HG03469 (cell line): ENCODE measurements around the gene APBA2.
"Not testable (repeated sequence)": the region's sequence is repeated elsewhere in the genome, so short reads cannot be mapped to it uniquely, and the experiment has no call there.

Source experiments
- ATAC-seq: cut with Tn5 transposase; IDR thresholded peaks from one replicate; pipeline ENCODE4 v1.9.1; 2021; ENCODE audit warnings: mild to moderate bottlenecking, moderate library complexity, moderate number of reproducible peaks; ENCODE audit not compliant: unreplicated experiment

Gene APBA2

DNA sequence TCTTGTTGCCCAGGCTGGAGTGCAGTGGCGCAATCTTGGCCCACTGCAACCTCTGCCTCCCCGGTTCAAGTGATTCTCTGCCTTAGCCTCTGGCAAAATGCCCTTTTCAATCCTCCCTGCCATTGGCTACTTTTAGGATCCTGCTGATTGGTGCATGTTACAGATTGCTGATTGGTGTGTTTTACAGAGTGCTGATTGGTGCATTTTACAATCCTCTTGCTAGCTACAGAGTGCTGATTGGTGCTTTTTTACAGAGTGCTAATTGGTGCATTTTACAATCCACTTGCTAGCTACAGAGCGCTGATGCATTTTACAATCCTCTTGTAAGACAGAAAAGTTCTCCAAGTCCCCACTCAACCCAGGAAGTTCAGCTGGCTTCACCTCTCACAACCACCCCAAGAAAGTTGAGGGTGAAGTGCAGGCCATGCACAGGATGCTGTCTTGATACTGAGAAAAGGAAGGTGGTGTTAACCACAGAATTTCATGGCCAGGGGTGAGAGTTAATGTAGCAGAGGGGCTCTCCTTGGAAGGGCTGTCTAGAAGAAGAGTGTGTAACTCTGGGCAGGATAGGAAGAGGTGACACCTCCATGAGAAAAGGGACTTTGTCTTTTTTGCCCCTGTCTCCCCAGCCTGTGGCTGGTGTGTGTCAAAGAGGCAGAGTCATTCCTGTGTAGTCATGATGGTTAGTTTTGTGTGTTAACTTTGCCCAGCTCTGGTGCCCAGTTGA is 145.9 kb downstream of the APBA2 start:
- no peak for ATAC-seq

DNA sequence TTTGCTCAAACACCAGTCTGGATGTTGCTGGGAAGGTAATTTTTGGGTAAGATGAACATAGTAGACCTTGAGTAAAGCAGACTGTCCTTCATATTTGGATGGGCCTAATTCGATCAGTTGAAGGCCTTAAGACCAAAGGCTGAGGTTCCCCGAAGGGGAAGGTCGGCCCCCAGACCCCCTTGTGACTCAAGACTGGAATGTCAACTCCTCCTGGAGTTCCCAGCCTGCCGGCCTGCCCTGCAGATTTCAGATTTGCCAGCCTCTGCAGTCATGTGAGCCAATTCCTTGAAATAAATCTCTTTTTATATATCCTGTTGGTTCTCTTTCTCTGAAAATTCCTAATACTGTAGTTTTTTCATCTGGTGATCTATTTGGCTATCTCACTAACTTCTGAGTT is 146.5 kb downstream of the APBA2 start:
- no peak for ATAC-seq

DNA sequence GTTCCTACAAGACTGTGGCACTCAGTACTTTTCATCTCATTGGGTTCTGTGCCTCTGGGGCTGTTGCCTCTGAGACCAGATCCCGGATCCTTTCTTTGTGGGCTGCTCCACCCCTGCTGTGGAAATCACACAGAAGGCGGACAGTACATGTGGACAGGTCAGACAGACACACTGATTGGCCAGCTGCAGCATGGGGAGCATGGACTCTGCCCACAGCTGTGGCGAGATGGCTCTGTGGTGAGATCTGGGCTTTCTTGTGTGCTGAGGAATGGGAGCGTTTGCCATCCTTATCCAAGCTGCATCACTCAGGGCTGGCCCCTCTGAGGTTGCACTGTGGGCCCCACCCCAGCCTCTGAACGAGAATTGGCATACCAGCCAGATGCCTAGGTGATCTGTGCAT is 147.0 kb downstream of the APBA2 start:
- ATAC-seq = no peak

DNA sequence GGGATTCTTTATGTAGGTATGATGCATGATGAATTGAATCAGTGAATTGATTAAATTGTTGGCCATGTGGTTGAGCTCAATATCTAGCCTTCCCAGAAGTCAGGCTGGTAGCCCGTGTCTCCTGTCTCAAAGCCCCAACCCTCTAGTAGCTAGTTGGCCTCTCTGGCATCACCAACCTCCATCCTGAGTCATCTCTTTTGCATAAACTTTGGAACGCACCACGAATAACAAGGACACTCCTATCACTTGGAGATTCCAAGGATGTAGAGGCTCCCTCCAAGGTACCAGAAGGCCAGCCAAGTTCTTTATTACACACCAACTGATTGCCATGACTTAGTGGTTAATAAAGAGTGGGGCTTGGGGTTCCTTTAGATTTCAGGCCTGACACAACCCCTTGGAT is 148.4 kb downstream of the APBA2 start:
- no peak for ATAC-seq

DNA sequence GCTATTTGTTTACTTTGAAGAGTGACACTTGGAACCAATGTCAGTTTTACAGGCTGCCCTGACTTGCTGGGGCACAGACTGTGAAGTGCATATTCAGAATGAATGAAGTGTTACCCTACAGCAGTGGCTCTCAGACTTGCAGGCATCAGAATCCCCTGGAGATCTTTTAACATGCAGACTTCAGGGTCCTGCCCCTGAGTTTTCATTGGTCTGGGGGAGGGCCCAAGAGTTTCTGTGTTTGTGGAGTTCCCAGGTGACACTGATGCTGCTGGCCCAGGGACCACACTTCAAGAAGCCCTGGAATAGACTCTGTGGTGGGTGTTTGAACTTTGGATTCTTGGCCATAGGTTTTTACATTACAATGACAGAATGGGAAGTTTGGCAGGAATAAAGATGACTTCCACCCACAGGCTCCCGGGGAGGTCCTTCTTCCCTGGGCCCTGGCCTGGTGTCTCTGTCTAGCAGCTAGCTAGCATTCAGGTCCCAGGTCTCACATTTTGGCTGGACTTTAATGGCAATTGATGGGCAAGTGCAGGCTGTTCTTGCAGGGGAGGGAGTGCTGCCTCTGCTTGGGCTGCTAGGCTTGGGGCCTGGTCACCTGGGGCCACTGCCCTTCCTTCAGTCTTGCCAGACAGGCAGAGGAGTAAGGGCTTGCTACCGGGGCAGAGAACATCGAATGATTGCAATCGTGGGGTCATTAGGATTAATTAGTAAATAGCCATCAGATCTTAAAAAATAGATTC is 149.0 kb downstream of the APBA2 start:
- no peak for ATAC-seq

DNA sequence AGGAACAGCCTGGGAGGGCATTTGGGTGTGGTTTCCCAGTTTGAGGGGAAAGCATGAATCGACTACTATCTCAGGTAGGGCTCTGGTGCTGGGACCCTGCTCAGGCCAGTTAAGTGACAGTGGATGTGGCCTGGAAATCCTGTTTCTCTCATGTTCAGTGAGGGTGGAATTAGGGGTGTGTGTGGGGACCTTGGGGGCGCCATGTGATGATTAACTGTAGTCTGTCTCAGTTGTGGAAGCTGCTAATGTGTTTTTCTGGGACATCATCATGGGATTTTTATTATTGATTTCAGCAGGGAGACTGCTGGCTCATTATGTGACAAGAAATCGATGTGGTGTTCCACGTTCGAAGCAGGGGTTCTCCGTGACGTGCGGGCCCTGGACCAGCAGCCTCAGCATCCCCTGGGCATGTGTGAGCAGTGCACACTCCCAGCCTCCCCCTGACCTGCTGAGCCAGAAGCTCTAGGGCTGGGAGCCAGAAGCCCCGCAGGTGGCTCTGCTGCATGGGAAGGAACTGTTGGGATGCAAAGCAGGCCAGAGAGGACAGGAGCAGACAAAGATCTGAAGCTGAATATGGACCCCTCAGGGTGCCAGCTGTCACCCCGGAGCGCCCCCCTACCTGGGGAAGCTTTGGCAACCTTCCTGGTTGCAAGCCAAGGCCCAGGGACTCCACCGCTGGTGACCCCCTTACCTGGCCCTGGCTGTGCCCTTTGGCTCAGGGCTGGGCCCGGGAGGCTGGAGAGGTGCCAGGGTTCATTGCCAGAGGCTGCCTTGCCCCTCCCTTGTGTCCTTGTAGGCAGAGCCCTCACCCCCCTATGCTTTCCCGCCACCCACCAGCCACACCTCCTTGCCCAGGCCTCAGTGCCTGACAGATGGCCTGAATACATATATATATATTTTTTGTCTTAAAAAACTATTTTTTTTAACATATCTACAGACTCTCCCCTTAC is 149.8 kb downstream of the APBA2 start:
- ATAC-seq = no peak

DNA sequence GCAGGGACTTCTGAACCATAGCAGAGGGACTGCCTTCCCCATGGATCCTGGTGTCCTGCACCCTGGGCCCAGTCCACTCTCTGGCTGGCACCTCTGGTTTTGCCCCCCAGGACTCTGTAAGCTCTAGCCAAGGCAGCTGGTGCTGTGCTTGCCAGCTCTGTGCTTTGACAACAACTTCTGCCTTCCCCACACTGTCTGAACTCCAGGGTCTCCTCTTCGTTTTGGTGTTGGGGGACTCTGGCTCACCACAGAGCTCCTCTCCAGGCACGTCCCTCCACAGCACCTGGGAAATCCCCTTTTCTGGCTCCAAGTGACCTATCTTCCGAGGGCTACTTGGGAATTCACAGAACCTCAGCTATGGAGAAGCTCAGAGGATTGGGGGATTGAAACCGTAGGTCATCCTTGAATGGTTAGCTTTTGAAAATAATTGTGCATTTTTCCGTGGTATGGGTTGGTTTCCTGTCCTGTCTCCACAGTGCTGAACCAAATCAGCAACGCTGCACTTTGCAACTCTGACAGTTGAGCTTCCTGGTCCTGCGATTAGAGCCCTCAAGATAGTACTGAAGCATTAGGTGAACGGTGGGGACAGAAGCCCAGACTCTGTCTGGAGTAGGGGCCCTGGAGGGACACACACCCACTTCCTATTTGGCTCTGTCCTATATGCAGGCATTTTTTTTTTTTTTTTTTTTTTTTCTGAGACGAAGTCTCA is 152.4 kb downstream of the APBA2 start:
- no peak for ATAC-seq

DNA sequence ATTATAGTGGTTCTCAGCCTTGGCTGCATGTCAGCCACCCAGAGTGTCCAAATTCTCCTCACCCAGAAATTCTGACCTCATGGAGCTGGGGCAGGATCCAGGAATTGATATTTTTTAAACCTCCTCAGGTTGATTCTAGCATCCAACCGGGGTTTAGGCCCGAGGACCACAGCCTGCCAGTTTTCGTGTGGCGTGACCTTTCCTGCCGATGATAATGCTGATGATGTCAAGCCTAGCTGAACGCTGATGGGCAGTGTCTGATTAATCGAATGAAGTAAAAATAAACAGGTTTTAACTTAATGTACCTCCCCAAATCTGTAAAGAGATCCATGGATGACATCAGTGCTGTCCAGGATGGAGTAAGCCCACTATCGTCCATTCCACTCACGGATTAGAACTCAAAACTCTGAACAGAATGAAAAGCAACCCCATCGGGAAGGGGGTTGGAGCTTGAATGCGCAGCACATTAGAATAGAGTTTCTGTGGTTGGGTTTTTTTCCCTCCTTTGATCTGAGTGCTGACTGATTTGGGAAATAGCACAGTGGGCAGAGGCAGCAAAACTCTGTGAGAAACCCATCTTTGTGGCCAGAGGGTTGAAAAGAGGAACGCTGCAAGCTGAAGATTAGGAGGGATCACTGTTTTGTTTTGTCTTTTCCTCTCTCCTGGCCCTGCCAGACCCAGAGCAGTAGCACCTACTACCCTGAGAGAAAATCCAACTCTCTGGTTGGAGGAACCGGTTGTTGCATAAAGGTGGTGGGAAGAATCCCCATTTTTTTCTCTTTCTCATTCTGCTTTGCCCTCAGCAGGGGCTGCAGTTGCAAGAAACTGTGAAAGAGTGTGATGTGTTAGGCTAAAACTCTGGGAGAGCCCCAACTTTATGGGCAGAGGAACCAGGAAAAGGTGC is 153.9 kb downstream of the APBA2 start:
- ATAC-seq = no peak

DNA sequence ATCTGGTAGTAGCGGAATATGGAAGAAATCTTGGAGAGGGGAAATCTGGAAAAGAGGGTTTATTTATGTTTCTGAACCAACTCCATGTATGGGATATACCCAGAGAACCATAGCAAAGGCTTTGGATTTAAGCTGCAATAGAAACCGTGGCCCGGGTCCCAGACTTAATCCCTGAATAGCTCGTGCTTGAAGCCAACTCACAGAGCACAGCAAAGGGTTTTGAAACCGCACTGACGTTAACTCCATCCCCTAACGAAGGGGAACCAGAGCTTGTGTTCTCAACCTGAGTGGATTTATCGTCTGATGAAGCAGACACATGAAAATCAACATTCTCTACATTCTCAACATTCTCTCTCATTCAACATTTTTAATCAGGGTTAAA is 154.6 kb downstream of the APBA2 start:
- no peak for ATAC-seq

DNA sequence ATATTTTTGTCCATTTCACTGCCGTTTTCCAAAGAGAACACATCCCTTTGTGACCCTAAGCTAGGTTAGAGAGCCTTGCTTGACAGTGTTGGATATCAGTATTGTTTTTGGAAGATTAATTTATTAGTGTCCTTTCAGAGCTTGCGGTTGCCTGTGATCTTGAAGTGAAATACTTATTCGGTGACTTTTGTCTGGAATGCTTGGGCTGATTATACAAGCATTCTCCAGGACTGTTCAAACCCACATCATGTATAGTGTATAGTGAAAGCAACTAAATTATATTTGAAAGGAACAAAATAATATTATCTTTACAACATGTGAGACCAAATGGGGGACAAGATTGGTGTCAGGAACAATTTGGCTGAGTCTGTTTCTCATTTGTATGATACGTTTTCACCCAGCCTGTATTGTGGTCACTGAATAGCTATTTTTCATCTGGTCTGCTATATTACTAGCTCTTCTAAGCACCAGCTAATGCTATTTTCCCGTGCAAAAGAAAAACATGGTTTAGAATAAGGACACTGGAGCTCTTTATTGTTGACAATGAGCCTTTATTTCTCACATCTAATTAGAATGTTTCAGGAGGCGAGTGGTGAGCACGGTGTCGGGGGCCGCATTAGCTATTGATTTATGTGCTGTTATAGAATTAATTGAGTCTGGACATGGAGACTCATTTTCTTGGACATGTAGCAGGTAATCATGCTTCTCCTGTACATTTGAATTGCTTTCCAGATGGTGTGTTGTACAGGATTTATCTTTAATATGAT is 158.1 kb downstream of the APBA2 start:
- ATAC-seq = no peak

DNA sequence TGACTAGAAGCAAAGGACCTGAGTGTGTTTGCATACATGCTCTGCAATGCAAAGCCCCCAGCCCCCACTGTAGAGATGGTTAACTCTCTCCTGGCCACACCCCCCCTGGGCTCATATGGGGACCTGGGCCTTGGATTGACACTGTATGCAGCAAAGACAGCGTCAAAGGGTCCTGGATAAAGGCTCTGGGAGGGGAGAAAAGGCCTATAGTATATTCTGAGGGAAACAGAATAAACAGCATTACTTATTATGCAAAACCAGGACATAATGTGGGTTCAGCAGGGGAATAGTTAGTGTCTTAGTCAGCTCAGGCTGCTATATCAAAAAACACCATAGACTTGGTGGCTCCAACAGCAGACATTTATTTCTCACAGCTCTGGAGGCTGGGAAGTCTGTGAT is 158.7 kb downstream of the APBA2 start:
- ATAC-seq = no peak

DNA sequence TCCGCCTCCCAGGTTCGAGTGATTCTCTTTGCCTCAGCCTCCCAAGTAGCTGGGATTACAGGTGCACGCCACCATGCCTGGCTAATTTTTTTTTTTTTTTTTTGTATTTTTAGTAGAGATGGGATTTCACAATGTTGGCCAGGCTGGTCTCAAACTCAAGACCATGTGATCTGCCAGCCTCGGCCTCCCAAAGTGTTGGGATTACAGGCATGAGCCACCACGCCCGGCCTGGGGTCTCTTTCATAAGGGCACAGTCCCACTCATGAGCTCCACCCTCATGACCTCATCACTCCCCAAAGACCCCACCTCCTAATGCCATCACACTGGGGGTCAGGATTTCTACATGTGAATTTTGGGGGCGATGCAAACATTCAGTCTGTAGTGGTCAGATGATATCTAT is 159.4 kb downstream of the APBA2 start:
- not testable (repeated sequence) for ATAC-seq

DNA sequence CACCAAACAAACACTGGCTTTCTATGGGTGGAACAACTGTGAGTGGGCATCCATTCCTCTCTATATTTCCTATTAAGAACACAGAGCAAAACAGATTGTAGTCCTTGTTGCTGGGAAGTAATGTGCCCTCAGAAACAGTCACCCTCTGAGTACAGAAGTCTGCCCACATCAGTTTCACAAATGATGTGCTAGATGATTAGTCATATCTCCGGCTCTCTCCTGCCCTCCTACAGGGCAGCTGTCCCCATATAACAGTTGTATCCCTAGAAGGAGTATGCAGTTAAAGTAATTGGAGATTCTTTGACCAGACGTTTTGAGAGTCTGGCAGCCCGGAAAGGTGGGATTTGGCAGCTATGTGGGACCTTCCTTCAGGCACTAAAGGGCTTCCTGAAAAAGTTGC is 159.9 kb downstream of the APBA2 start:
- ATAC-seq = no peak

DNA sequence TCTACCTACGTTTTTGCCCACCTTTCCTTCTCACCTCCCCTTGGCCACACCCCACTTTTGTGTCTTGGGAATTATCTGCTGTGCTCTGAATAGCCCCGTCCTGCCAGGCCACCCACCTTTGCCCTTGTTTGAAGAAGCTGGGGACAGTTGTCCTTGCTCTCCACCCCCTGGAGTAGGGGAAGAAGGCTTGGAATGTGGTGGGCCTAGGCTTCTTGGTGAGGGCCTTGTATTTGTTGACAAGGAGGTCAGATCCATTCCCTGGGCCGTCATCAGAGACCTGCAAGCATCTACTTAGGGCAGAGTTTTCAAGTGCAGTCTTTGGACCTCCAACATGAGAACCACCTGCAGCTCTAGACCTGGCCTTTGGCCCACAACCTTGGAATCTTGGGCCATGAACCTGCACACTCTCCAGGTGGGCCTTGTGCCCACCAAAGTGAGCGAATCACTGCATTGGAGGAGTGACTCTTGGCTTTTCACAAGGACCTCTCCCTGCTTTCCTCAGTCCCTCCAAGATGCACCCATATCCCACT is 160.6 kb downstream of the APBA2 start:
- ATAC-seq = no peak

DNA sequence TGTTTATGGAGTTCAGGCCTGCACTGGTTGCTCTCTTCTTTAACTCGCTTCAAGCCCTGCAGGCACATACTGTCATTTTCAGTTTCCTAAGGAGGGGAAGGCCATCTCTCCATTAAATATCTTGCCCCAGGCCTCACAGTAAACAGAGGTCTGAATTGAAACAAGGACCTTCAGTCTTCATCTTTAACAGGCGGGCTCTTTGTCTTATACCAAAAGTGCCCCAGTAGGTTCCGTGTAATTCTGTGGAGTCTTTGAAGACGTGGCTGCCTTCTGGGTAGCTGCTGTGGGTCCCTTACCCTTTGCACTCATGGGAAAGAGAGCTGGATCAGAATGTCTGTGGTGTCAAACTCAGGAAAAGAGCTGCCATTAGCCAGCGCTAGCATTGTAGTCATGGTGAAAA is 161.2 kb downstream of the APBA2 start:
- ATAC-seq = no peak

DNA sequence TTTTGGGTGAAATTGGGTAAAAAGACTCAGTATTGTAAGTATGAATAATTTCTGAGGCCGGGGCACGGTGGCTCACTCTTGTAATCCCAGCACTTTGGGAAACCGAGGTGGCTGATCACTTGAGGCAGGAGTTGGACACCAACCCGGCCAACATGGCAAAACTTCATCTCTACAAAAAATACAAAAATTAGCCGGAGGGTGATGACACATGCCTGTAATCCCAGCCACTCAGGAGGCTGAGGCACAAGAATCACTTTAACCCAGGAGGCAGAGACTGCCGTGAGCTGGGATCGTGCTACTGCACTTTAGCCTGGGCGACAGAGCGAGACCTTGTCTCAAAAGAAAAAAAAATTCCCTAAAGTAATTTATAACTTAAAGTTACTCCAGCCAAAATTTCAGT is 162.2 kb downstream of the APBA2 start:
- ATAC-seq = no peak

DNA sequence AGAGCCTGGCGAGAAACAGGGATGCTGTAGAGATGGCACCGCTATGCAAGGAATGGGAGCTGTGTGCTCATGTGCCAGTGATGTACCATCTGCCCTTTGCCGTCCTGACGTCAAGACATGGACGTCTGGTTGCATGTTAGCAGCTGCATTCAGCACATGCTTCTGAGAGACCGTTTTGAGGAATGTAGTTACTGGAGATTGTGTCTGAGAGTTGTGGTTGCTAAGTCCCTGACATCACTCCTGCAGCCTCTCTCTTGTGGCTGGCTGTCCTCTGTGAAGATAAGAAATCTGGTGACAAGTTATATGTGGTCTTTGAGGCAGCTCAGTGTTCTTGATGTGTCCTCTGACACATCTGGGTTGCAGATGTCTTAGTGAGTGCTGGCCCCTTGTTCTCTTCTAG is 165.1 kb downstream of the APBA2 start:
- no peak for ATAC-seq

DNA sequence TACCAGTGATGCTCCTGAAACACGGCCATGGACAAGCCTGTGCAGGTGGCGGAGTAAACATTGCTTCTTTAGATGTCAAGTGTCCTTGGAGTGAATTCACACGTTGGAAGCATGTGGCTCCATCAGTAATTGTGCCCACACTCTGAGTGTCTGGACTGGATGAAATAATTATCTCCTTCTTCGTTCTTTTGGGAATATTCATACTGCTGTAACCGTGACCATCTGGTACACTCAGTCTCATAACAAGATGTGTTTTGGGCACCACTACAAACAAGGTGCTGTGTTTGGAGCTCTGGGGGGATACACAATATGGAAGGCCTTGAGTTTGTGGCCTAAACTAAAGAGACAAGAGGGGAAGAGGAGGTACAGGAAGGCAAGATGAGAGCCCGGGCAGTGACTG is 165.6 kb downstream of the APBA2 start:
- ATAC-seq = no peak

DNA sequence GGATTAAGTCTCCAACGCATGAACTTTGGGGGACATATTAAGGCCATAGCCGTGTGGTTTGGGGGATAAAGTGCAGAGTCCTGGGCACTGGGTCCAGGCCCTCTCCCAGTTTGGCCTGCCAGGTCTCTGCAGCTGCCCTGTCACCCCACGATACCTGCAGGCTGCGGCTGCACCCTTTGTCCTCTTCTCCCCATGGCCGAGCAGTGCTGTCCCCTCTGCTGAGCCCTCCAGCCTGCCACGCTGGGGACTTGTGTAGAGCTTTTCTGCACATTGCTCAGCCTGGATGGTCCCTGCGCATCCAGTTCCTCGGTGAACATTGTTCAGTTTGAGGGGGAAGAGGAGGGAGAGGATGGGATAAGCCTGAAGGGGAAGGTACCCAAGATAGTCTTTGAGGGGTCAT is 167.2 kb downstream of the APBA2 start:
- no peak for ATAC-seq
